ENCODE data around the gene DEPDC1.
"Not testable (repeated sequence)": the region's sequence is repeated elsewhere in the genome, so short reads cannot be mapped to it uniquely, and the experiment has no call there.

Gene DEPDC1, protein sequence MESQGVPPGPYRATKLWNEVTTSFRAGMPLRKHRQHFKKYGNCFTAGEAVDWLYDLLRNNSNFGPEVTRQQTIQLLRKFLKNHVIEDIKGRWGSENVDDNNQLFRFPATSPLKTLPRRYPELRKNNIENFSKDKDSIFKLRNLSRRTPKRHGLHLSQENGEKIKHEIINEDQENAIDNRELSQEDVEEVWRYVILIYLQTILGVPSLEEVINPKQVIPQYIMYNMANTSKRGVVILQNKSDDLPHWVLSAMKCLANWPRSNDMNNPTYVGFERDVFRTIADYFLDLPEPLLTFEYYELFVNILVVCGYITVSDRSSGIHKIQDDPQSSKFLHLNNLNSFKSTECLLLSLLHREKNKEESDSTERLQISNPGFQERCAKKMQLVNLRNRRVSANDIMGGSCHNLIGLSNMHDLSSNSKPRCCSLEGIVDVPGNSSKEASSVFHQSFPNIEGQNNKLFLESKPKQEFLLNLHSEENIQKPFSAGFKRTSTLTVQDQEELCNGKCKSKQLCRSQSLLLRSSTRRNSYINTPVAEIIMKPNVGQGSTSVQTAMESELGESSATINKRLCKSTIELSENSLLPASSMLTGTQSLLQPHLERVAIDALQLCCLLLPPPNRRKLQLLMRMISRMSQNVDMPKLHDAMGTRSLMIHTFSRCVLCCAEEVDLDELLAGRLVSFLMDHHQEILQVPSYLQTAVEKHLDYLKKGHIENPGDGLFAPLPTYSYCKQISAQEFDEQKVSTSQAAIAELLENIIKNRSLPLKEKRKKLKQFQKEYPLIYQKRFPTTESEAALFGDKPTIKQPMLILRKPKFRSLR

DNA sequence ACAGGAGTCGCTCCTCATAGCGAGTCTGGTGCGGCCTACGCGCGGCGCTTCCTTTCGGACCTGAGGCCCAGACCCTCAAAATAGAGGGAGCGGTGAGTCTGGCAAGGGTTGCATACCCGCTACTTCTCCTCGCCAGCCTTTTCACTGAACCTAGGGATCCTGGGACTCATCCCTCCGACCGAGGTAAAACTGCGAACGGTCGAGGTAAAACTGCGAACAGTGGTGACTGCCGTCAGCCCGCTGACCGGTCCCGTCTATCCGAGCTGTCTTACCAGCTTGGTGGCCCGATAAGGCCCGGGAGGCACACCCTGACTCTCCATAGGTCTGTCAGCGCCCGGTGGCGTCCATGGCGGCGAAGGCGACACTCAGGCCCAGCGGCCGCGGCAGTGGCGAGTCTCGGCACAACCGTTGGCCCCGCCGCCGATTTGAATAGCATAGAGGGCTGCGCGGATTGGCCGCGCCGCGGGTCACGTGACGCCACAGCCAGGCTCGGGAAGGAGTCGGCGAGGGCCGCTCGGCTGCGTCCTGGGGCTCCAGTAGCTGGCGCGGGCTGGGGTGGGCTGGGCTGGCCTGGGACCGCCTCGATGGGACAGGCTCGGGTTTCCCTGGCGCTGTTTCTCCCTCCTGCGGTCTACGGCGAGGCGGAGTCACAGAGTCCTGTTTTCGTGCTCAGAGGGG, at the start of gene DEPDC1:
TSS of gene DEPDC1 (minus strand) at position 403 of the 678 bp plus-strand sequence. CDS start at position 320, 83 bp downstream.
- DNase-seq, result peak; percentile 65

DNA sequence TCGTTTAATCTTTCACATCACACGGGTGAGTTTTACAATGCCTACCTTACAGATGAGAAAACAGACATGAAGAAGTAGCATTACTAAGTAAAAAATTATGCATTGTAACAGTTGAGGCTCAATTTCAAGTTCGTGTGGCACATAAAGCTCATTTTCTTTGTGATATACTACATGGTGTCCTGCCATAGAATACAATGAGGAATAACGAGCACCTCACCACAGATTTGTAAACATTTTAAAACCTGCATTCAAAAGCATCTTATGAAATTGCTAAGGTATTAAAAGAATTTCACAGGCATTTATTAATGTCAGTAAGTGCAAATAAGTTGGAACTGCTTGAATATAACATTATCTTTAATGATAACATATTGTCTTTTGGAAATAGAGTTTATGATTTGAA, 47.8 kb upstream of the DEPDC1 start:
- DNase-seq, result no peak

DNA sequence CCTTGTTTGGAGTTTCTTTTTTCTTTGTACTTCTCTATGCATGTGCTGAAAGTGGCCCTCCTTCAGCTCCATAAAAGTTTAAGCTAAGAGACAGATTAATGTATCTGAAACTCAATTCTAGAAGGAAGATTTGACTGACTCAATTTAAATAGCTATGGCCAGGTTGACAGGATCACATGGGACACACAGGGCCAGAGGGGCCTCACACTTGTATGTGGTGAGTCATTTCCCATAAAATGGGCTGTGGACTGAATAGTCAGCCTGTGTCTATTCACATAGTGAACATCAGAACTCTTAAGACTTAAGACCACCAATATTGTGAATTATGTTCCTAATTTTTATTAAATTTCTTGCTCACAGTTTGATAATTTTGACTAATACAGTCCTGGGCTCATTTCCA, 45.7 kb upstream of the DEPDC1 start:
- no peak for DNase-seq

DNA sequence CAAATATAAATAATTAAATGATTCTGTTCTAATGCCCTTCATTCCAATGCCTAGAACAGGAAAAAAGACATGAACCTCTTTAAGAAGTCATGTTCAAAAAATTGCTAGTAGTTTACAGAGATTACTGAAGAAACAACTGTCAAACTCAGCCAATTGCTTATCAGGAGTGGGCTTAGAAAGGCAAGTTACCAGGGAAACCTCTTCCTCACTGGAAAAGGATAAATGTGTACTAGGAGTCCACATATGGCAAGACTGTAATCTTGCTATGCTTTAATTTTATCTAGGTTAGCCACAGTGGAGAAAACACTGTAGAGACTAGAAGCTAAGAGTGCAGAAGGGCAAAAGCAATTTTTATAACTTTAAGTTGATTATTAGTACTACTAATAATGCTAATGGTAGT, 42.1 kb upstream of the DEPDC1 start:
- no peak for DNase-seq

DNA sequence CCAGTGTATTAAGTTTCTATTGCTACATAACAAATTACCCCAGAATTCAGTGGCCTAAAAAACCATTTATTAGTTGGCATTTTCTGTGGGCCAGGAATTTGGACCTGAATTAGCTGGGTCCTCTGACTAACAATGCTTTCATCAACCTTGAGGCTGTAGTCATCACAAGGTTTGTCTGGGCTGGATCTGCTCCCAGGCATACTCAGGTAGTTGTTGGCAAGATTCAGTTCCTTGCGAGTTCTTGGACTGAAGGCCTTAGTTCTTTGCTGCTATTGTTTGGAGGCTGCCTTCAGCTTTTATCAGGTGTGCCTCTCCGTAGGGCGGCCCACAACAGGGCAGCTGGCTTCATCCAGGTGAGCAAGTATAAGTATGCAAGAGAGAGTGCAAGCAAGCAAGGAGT, 31.4 kb upstream of the DEPDC1 start:
- no peak for DNase-seq

DNA sequence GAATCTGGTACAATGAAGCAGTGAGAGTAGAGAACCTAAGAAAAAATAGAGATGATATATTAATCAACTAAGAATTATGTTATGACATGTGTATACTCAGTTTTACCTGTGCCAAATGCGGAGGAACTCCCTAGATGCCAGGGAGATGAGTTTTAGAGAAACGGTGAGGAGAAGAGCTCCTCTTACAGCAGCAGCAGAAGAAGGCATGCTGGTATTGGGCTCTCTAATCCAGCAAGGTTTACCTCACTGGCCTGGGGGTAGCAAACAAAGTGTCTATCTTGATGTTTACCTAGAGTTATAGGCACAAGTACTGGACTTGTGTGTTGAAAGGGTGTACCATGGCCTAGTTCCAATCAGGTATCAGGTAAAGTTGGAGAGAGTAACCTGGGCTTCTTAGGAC, 28.9 kb upstream of the DEPDC1 start:
- DNase-seq, result no peak

DNA sequence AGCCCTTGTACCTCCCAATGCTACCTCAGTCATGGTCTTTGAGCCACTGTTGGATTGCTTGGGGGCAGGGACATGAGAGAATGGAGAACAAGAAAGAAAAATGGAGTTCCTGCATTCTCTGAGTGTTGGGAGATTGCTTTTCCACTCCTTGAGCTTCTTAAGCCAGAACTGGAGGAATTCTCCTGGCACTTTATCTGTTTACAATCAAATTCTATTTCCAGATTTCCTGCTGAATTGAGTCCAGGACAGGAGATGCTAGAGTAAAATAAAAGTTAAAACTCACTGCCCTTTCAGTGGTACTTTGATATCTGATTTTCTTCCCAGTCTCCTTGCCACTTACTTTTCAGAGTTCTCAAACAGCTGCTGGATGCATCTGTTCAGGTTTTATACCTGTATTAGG, 24.4 kb upstream of the DEPDC1 start:
- no peak for DNase-seq

DNA sequence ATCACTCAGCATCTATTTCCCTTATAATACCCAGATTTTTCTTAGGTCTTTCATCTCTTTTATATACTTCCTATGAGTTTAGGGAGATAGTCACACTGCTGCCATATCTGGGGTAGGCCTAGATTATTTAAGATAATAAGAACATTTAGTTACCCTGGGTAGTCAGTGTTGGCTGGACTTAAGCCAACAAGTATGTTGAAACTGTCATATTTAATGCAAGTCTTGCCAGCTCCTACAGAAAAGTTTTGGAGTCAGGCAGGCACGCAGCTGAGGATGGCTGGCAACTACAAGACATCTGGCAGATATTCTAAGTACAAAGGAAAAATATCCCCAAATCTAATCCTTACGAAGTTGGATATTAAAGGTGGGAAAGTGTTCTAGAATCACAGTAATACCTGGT, 19.2 kb upstream of the DEPDC1 start:
- DNase-seq, result no peak

DNA sequence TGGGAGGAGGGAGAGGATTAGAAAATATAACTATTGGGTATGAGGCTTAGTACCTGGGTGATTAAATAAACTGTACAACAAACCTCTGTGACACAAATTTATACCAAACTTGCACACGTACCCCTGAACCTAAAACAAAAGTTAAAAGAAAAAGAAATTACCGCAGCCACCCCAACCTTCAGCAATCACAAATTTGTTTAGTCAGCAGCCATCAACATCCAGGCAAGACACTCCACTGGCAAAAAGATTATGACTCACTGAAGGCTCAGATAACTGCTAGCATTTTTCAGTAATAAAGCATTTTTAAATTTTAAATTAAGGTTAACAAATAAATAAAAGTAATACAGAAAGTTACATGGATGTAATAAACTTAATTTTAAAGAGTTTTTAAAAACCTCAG, 14.4 kb upstream of the DEPDC1 start:
- DNase-seq, result no peak

DNA sequence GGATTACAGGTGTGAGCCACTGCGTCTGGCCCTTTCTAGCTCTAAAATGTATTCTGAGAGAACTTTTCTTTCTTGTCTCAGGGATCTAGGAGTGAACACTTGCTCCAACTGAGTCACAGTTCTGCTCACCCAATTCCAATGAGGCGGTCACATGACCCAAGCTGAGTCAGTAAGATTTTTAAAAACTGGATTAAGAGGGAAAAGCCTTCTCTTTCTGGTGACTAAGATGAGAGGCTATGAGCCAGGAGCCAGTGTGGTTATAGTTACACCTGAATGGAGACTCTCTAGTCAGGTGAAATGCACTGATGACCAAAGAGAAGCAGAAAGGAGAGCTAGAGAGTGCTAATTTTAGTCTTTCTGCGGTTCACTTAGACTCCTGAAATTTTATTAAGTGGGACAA, 9.5 kb upstream of the DEPDC1 start:
- no peak for DNase-seq

DNA sequence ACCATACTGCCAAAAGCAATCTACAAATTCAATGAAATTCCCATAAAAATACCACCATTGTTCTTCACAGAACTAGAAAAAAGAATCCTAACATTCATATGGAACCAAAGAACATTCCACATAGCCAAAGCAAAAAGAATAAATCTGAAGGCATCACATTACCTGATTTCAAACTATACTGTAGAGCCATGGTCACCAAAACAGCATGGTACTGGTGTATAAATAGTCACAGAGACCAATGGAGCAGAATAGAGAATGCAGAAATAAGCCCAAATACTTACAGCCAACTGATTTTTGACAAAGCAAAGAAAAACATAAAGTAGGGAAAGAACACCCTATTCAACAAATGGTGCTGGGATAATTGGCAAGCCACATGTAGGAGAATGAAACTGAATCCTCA, 6.2 kb upstream of the DEPDC1 start:
- DNase-seq, result no peak

DNA sequence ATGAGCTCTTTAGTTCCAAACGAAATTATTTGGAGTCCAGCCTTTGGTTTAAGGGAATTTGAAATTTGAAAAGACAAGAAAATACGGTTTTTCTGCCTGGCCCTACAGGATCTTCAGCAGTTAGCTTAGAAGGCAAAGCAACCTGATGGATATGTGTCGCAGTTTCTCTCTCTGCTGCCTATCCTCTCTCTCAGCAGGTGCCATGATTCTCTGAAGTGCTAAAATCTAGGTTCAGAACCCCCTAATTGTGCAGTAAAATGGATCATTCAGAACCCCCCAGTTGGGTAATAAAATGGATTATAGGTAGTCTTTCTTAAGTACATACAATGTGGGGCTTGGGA, 446 bp upstream of the DEPDC1 start:
- no peak for DNase-seq

DNA sequence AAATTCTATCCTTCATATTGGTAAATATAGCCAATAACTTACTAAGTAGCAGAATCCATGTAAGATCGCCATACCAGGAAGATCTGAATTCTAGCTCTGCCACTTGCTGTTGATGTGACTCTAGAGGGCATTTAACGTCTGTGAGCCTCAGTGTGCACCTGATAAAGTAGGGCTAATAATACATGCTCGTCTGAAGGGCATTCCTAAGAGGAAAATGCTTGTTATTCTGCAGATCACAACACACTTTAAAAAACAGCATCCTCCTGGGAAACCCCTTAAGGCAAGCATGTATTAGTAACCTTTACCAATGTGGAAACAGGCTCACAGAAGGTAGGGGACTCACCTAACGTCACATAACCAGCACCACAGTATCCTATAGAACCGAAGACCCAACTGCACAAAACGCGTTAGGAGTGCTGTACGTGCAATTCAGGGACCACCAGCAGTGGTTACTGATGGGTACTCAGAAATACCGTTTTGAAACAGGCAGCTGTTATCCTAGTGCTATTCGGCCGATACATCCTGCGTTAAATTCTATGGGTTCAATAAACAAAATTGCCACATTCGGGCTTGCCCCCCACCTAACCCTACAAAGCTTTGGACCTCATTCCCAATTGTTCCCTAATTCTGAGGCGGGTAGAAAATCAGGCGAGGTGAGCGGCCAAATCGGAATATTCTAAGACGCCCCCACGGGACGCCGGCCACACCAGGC, 758 bp downstream of the DEPDC1 start:
- peak; percentile 27 for DNase-seq

DNA sequence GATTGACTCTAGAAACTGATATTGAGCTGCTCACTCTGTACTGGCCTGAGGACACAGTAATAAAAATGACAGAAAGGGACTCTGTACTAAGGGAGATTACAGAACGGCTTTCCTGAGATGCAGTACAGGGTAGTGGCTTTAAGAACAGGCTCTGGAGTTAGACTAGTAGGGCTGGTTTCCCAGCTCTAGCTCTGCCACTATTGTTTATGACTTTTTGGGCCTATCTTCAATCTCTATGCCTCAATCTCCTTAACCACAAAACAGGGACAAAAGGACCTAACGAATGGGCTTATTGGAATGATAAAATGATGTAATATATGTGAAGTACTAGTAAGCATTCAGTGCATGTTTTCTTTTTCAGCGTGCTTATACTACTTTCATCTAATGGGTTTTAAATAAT, 1.4 kb downstream of the DEPDC1 start:
- no peak for DNase-seq

DNA sequence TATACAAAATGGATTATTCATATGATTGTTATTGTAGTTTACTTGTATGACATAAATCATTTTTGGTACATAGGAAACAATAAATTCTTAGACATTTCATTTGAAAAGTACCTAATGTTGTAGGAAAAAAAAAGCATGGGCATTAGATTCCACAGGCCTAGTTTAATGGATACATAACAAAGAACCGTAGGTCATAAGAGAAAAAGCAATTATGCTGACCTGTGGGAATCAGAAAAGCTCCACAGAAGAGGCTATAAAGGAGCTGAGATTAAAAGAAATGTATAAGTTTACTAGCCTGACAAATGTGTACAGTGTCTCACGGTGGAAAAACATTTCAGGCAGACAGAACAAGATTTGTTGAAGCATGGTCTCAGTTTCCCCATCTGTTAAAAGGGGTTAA, 3.7 kb downstream of the DEPDC1 start:
- no peak for DNase-seq

DNA sequence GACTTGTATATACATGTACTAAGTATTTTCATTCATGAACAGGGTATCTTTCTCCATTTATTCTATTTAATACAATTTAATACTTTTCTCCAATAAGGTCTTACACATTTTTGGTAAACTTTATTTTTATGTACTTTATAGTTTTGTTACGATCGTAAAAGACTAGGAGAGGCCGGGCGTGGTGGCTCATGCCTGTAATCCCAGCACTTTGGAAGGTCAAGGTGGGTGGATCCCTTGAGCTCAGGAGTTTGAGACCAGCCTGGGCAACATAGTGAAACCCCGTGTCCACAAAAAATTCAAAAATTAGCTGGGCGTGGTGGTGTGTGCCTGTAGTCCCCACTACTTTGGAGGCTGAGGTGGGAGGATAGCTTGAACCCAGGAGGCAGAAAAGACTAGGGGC, 4.6 kb downstream of the DEPDC1 start:
- not testable (repeated sequence) for DNase-seq

DNA sequence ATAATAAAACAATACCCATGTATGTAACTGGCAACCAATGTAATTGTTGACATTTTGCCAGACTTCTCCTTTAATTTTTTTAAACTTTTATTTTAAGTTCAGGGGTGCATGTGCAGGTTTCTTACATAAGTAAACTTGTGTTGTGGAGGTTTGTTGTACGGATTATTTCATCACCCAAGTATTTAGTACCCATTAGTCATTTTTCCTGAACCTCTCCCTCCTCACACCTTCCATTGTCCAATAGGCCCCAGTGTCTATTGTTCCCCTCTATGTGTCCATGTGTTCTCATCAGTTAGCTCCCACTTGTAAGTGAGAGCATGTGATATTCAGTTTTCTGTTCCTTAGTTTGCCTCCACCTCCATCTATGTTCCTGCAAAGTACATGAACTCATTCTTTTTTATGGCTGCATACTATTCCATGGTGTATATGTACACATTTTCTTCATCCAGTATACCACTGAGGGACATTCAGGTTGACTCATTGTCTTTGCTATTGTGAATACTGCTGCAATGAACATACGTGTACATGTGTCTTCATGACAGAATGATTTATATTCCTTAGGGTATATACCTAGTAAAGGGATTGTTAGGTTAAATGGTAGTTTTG, 6.7 kb downstream of the DEPDC1 start:
- no peak for DNase-seq

DNA sequence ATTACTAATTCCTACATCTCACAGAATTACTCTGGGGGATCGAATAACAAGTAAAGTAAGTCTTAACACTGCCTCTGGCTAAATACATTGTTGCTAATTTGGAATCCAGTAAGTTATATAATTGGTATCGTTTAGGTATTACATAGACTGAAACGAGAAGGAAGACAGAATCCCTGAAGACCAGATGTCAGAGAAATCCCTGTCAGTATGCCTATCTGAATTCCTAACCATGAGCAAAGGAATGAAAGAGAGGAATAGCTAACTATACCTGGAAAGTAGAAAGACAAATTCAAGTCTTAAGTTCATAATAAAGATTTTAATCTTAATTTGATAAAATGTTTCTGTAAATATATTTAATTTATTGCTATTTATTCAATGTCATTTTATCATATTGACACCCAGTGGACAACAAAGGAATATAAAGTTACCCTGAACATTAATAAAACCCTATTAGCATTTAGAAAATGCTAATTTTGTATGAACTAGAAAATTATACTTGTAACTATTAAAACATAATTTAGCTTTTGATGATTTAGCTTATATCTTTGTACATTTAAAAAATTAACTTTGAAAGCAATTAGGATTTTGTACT, 11.4 kb downstream of the DEPDC1 start:
- DNase-seq, result no peak

DNA sequence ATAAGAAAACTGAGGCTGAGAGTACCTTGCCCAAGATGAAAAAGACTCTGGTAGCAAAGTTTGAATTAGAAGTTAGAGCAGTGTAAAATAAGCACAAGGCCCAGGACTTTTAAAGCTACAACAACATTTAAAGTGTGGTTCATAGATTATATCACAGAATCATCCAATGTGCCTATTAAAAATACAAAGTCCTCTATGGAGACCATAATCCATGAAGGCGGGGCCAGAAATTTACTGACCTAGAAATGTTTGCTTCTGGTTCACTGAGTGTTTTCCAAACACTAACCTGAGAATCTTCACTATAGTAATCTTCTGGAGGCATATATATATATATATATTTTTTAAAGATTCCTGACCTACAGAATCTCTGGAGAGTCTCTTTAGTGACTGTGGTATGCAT, 12.3 kb downstream of the DEPDC1 start:
- no peak for DNase-seq

DNA sequence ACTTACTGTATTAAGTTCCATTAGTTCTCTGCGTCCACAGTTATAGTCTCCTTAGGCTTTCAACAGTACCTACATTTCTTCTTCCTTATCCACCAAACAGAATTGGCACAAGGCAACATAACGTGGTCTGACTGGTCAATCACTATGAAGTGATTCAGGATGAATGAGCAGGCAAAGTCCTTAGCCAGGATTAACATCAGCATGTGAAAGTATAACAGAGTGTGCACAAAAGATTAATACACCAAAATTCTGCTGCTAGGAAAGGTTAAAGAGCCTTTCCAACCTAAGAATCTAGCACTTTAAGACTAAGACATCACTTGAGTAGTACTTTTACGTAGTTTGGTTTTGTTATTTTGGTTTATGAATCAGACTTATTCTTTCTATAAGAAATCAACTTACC, 15.8 kb downstream of the DEPDC1 start:
- no peak for DNase-seq

DNA sequence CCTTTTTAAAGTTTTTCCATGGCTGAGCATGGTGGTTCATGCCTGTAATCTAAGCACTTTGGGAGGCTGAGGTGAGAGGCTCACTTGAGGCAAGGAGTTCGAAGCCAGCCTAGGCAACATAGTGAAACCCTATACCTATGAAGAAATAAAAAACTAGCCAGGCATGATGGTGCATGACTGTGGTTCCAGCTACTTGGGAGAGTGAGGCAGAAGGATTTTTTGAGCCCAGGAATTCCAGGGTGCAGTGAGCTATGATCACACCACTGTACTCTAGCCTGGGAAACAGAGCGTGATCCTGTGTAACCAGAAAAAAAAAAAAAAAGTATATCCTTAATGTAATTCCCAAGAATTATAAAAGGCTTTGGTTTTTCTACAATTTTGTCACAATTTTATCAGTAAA, 17.4 kb downstream of the DEPDC1 start:
- no peak for DNase-seq

DNA sequence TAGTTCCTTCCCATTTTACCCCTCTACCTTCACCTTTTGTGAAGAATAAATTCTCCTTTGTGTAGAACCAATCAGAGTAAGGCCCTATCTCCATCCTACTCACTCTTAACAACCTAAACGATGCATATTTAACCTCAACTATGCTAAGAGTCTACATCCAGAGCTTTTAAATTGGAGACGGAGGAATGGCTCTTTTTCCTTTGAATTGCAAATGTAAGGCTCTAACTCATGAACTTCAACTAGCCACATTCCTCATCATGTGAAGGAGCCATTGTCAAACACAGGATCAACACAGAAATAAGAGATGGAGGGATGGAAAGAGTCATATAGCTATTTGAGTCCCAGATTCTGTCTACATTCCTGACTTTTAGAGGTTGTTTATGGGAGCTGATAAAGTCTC, 18.2 kb downstream of the DEPDC1 start:
- DNase-seq, result no peak

Measured in SHP77 treated with DMSO at 0.1 percent for 48 hours (cell line).